Measurements from ENCODE around the gene SMAP1.
A peak's percentile ranks its signal among the peaks of the same experiment; 100 is the strongest.

The SMAP1 gene

GRCh38 chr6:70846207-70846835 lies 178.6 kb downstream of the SMAP1 start:
- DNase-seq (ENCODE audit: insufficient read length) (no peak), FAIRE-seq (no peak)
- TF ChIP-seq POLR2A (IDR thresholded peaks at IDR 0.05; ENCODE audit: low read depth, low read length) (no peak), TAF1 (IDR thresholded peaks at IDR 0.05; ENCODE audit: borderline replicate concordance, low read depth, low read length) (no peak), POLR2AphosphoS5 (IDR thresholded peaks at IDR 0.05; ENCODE audit: low read depth, low read length) (no peak)

GRCh38 chr6:70847106-70848084 lies 179.7 kb downstream of the SMAP1 start:
- no peak for TF ChIP-seq TAF1 (IDR thresholded peaks at IDR 0.05; ENCODE audit: borderline replicate concordance, low read depth, low read length)
- no peak for TF ChIP-seq POLR2AphosphoS5 (IDR thresholded peaks at IDR 0.05; ENCODE audit: low read depth, low read length)
- no peak for TF ChIP-seq POLR2A (IDR thresholded peaks at IDR 0.05; ENCODE audit: low read depth, low read length)
- DNase-seq (ENCODE audit: insufficient read length): no peak
- no peak for FAIRE-seq

- FAIRE-seq (no peak), DNase-seq (ENCODE audit: insufficient read length) (no peak)
- TF ChIP-seq POLR2A (IDR thresholded peaks at IDR 0.05; ENCODE audit: low read depth, low read length) (no peak), TAF1 (IDR thresholded peaks at IDR 0.05; ENCODE audit: borderline replicate concordance, low read depth, low read length) (no peak), POLR2AphosphoS5 (IDR thresholded peaks at IDR 0.05; ENCODE audit: low read depth, low read length) (no peak)
These were observed 181.8 kb downstream of the SMAP1 start for GRCh38 chr6:70849348-70850069.

GRCh38 chr6:70852667-70853246 lies 185.1 kb downstream of the SMAP1 start:
- no peak for FAIRE-seq
- TF ChIP-seq POLR2A (IDR thresholded peaks at IDR 0.05; ENCODE audit: low read depth, low read length) (no peak), POLR2AphosphoS5 (IDR thresholded peaks at IDR 0.05; ENCODE audit: low read depth, low read length) (no peak), TAF1 (IDR thresholded peaks at IDR 0.05; ENCODE audit: borderline replicate concordance, low read depth, low read length) (no peak)
- DNase-seq (ENCODE audit: insufficient read length): no peak

- peak; percentile 9 for DNase-seq (ENCODE audit: insufficient read length)
- no peak for TF ChIP-seq TAF1 (IDR thresholded peaks at IDR 0.05; ENCODE audit: borderline replicate concordance, low read depth, low read length)
- no peak for TF ChIP-seq POLR2AphosphoS5 (IDR thresholded peaks at IDR 0.05; ENCODE audit: low read depth, low read length)
- peak; percentile 78 for FAIRE-seq
These were observed 189.8 kb downstream of the SMAP1 start for GRCh38 chr6:70857387-70858077.

- DNase-seq (ENCODE audit: insufficient read length): no peak
- no peak for FAIRE-seq
- no peak for TF ChIP-seq POLR2AphosphoS5 (IDR thresholded peaks at IDR 0.05; ENCODE audit: low read depth, low read length)
- no peak for TF ChIP-seq TAF1 (IDR thresholded peaks at IDR 0.05; ENCODE audit: borderline replicate concordance, low read depth, low read length)
- TF ChIP-seq POLR2A (IDR thresholded peaks at IDR 0.05; ENCODE audit: low read depth, low read length): no peak
These were observed 192.4 kb downstream of the SMAP1 start for GRCh38 chr6:70860045-70860444.

GRCh38 chr6:70860920-70861319 lies 193.2 kb downstream of the SMAP1 start:
- no peak for FAIRE-seq
- TF ChIP-seq POLR2A (IDR thresholded peaks at IDR 0.05; ENCODE audit: low read depth, low read length) (no peak), POLR2AphosphoS5 (IDR thresholded peaks at IDR 0.05; ENCODE audit: low read depth, low read length) (no peak), TAF1 (IDR thresholded peaks at IDR 0.05; ENCODE audit: borderline replicate concordance, low read depth, low read length) (no peak)
- DNase-seq (ENCODE audit: insufficient read length): no peak

GRCh38 chr6:70863343-70863742 lies 195.7 kb downstream of the SMAP1 start:
- TF ChIP-seq POLR2A (IDR thresholded peaks at IDR 0.05; ENCODE audit: low read depth, low read length) (no peak), TAF1 (IDR thresholded peaks at IDR 0.05; ENCODE audit: borderline replicate concordance, low read depth, low read length) (no peak), POLR2AphosphoS5 (IDR thresholded peaks at IDR 0.05; ENCODE audit: low read depth, low read length) (no peak)
- DNase-seq (ENCODE audit: insufficient read length) (no peak), FAIRE-seq (no peak)

- DNase-seq (ENCODE audit: insufficient read length): no peak
- TF ChIP-seq TAF1 (IDR thresholded peaks at IDR 0.05; ENCODE audit: borderline replicate concordance, low read depth, low read length): no peak
- TF ChIP-seq POLR2A (IDR thresholded peaks at IDR 0.05; ENCODE audit: low read depth, low read length): no peak
- TF ChIP-seq POLR2AphosphoS5 (IDR thresholded peaks at IDR 0.05; ENCODE audit: low read depth, low read length): no peak
- no peak for FAIRE-seq
These were observed 196.7 kb downstream of the SMAP1 start for GRCh38 chr6:70864401-70864800.

GRCh38 chr6:70872469-70872868 lies 204.8 kb downstream of the SMAP1 start:
- TF ChIP-seq POLR2A (IDR thresholded peaks at IDR 0.05; ENCODE audit: low read depth, low read length): no peak
- FAIRE-seq (no peak), DNase-seq (ENCODE audit: insufficient read length) (no peak)

Data from GM12892 (cell line).